ENCODE data around the gene NECAP2.
"Not testable (repeated sequence)": the region's sequence is repeated elsewhere in the genome, so short reads cannot be mapped to it uniquely, and the experiment has no call there.

Gene NECAP2

DNA sequence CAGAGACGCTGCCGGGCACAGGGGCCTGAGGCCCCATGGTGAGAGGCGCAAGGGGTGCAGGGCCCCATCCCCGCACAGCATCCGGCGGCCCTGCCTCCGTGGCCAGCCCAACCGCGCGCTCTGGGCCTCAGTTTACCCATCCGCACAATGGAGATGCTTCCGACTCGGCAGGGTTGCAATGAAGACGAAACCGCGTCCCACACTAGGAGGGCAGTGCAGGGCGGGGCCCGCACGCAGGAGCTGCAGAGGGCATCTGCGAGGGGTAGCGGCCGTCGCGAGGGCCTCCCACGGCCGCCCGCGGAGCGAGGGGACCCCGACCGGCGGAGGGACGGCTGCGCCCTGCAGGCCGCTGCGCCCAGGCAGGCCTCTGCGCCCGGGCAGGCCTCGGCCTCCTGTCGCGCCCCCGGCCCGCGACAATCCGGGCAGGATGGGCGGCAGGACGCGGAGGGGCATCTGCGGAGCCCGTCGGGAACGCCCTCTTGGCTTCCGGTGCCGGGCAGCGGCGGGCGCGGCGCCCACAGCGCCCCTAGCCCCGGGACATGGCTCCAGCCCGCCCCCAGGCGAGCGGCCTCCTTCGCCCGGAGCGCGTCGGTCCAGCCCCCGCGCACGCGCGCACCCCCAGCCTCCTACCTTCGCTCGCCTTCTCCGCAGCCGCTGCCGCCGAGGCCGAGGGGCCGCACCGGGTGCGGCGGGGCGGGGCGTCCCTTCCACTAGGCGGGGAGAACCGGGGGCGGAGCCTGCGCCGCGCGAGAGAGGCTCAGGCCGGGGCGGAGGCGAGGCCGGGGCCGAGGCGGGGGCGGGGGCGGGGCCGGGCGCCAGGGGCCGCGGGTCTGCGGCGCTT, 58.3 kb downstream of the NECAP2 start:
- peak; percentile 3 for DNase-seq (ENCODE audit: low read depth)
- 0 out of 2 replicates have a peak, but pooled peaks have one; percentile 5 for TF ChIP-seq CTCF (IDR thresholded peaks at IDR 0.05; ENCODE audit: control insufficient read depth, extremely low read depth, insufficient read depth)
- H3K4me3 ChIP-seq (ENCODE audit: low read depth, low read length) = peak overlapping the region; percentile 57

GRCh38 chr1:16500466-16500865, 59.9 kb downstream of the NECAP2 start:
- DNase-seq (ENCODE audit: low read depth); H3K4me3 ChIP-seq (ENCODE audit: low read depth, low read length): not testable (repeated sequence)

DNA sequence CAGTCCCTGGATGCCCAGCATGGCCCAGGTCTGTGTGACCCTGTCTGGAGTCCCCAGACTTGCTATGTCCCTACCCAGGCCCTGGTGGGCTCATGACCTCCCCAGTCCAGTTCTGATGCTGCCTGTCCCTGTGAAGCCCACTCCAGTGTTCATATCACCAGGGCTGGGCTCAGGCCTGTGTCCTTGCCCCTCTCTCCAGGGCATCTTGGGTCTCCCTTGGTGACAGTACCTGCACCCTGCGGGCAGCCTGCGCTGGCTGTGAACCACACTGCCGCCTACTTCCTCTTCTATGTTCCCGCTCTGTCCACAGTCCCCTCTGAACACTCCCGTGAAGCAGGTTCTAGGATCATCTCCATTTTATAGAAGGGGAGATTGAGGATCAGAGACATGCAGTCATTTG, 60.5 kb downstream of the NECAP2 start:
- DNase-seq (ENCODE audit: low read depth); H3K4me3 ChIP-seq (ENCODE audit: low read depth, low read length): not testable (repeated sequence)

GRCh38 chr1:16501446-16501845, 60.9 kb downstream of the NECAP2 start:
- not testable (repeated sequence) for DNase-seq (ENCODE audit: low read depth)

GRCh38 chr1:16503494-16503893, 63.0 kb downstream of the NECAP2 start:
- TF ChIP-seq CTCF (IDR thresholded peaks at IDR 0.05; ENCODE audit: control insufficient read depth, extremely low read depth, insufficient read depth) = no peak
- DNase-seq (ENCODE audit: low read depth) = no peak
- H3K4me3 ChIP-seq (ENCODE audit: low read depth, low read length) = no peak overlapping the region

More at GRCh38 chr1:16501446-16501845, 60.9 kb downstream of the NECAP2 start:
- not testable (repeated sequence) for H3K4me3 ChIP-seq (ENCODE audit: low read depth, low read length)

DNA sequence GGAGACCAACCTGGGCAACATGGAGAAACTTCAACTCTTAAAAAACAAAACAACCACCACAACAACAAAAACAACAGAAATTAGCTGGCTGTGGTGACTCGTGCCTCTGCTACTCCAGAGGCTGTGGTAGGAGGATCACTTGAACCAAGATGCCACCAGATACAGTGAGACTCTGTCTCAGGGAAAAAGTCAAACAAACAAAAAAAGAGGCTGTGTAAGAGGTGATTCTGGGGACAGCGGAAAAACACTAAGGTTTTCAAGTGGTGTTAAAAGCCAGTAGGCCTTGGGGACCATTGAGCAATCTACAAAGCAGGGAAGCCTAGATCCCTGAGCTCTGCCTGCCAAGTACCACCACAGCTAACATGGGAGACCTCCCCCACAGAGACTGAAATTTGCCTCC, 65.3 kb downstream of the NECAP2 start:
- H3K4me3 ChIP-seq (ENCODE audit: low read depth, low read length); DNase-seq (ENCODE audit: low read depth): not testable (repeated sequence)

GRCh38 chr1:16506364-16507136, 66.0 kb downstream of the NECAP2 start:
- DNase-seq (ENCODE audit: low read depth); H3K4me3 ChIP-seq (ENCODE audit: low read depth, low read length): not testable (repeated sequence)

DNA sequence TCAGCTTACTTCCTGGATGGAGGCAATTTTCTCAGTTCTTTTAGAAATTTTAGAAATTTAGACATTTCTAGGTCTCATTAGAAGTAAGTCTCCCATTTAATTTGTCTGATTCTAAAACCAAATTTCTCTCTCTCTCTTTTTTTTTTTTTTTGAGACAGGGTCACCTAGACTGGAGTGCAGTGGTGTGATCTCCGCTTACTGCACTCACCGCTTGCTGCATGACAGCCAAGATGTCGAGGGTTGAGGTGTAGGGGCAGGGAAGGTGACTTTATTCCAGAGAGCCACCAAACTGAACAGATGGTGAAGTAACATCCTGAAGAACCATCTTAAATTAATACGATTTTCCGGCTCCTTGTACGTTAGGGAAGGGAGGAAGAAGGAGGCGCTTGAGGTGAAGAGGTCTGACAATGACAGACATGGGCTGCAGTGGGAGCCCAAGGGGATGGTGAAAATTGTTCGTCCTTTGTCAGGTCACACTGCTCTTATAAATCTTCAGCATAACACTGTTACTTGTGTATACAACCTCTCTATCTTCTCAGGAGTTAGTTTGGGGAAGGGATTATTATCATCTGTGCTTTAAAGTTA, 68.4 kb downstream of the NECAP2 start:
- not testable (repeated sequence) for H3K4me3 ChIP-seq (ENCODE audit: low read depth, low read length); DNase-seq (ENCODE audit: low read depth)
